WI38 (cell line): ENCODE measurements around the gene PFKL.

ENCODE experiments used
- H3K4me3 ChIP-seq: 2 replicates; pipeline ENCODE4 v1.5.1; 2011; ENCODE audit warnings: low read depth, mild to moderate bottlenecking, control low read depth, low read length
- TF ChIP-seq, protein P1 (sequence below): IDR thresholded peaks from 2 replicates; pipeline ENCODE4 v1.5.1; 2012; ENCODE audit warnings: low read depth, mild to moderate bottlenecking, control low read depth, low read length

PFKL gene

DNA sequence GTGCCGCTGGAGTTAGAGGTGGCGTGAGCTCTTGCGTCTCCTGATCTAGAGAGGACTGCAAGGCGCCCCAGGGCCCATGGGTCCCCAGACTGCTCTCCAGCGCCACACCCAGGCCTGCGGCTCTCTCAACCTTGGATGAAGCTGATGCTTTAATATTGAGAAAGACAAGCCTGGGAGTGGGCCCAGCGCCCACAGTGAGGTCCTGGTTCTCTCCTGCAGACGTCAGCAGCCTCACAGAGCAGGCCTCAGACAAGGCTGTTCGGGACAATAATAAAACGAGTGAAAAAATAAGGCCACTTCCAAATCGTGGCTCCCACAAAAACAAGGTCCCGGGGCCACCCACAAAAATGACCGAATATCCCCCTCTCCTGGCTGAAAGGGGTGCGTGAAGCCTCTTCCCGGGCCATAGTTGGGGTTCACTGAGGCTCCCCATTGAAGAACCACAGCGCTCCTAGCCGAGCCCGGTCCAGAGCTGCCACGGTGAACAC is 32.2 kb upstream of the PFKL start:
- TF ChIP-seq, protein P1, sequence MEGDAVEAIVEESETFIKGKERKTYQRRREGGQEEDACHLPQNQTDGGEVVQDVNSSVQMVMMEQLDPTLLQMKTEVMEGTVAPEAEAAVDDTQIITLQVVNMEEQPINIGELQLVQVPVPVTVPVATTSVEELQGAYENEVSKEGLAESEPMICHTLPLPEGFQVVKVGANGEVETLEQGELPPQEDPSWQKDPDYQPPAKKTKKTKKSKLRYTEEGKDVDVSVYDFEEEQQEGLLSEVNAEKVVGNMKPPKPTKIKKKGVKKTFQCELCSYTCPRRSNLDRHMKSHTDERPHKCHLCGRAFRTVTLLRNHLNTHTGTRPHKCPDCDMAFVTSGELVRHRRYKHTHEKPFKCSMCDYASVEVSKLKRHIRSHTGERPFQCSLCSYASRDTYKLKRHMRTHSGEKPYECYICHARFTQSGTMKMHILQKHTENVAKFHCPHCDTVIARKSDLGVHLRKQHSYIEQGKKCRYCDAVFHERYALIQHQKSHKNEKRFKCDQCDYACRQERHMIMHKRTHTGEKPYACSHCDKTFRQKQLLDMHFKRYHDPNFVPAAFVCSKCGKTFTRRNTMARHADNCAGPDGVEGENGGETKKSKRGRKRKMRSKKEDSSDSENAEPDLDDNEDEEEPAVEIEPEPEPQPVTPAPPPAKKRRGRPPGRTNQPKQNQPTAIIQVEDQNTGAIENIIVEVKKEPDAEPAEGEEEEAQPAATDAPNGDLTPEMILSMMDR = no peak
- H3K4me3 ChIP-seq = no peak overlapping the region

DNA sequence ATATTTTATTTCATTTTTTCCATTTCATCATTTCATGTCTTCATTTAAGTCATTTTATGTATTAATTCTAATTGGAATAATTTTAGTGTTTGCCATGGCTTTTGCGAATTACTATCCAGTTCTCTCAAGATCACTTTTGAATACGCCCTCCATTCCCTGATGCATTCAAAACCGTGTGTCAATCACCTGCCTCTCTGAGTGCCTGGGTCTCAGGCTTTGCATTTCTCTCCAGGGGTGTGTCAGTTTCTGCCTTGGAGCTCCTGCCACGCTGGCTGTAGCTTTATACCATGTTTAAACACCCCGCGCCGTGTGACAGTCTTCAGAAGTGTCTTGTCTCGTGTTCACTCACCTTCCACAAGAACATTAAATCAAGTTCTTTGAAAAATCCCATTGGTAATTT is 30.8 kb upstream of the PFKL start:
- no peak overlapping the region for H3K4me3 ChIP-seq
- TF ChIP-seq, protein P1 = no peak

DNA sequence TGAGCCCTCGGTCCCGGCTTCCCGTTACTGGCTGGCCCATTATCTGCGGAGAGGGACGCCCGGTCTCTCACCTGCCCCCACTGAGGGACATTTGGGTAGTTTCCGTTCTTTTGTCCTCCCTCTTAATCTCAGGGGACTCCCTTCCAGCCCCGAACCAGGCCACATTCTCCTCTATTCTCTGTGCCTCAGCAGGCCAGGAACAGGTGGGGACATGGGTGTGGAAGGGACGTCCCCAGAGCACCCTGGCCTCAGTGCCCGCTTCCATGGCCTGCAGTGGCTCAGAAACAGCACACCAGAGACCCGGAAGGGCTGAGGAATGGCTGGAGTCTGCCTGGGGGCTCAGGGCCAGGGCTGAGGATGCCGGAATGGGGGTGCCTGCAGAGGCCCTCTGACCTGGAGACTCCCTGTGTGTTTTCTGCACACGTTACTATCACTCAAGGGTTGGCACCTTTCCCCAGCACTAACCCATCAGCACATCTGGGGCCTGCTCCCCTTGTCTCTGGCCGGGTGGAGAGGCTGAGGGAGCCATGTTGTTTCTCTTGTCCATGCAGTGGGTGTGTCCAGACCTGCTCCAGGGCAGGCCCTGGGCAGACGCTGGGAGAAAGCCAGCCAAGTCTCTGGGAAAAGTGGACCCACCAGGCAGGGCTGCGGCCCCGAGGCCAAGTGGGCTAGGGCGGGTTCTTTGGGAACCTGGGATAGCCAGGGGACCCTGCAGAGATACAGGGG is 28.1 kb upstream of the PFKL start:
- no peak overlapping the region for H3K4me3 ChIP-seq
- TF ChIP-seq, protein P1 = no peak

DNA sequence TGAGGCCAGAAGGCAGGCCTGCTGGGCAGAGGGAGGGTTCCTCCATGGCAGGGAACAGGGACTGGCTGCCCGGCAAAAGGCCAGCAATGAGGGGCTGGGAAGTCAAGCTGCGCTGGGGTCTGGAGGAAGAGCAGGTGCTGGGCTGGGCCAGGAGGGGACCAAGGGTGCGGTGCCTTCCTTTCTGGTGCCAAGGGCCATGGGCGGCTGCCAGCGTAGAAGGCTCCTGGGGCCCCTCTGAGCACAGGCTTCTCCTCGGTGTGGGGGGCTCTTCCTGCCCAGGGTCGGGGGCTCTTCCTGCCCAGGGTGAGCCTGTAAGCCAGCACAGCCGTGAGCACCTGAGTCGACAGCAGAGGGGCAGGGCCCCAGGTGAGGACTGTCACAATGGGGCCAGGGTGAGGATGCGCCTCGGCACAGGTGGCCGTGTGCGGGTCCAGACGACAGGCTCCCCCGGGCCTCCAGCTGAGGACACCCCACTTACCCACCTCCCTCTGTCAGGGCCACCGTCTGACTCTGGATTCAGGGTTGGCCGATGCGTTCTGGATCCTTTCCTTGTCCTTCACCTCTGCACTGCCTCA is 27.5 kb upstream of the PFKL start:
- no peak overlapping the region for H3K4me3 ChIP-seq
- TF ChIP-seq, protein P1 = no peak

DNA sequence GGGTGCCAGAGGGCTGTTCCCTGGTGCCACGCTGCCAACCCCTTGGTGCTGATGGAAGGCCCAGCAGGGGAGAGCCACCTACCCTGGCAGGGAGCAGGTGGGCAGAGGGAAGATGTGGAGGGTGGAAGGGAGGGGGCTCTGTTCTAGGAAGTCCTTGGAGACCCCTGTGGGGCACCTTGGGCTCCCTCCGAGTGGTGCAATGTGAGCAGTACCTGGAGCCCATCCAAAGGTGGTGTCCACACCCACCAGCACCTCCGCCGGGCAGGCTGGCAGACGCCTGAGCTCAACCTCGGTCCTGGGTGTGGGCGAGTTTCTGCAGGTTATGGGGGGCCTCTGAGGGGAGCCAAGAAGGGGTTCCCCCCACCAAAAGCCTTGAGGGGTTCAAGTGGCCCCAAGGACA is 26.8 kb upstream of the PFKL start:
- no peak overlapping the region for H3K4me3 ChIP-seq
- TF ChIP-seq, protein P1 = no peak

DNA sequence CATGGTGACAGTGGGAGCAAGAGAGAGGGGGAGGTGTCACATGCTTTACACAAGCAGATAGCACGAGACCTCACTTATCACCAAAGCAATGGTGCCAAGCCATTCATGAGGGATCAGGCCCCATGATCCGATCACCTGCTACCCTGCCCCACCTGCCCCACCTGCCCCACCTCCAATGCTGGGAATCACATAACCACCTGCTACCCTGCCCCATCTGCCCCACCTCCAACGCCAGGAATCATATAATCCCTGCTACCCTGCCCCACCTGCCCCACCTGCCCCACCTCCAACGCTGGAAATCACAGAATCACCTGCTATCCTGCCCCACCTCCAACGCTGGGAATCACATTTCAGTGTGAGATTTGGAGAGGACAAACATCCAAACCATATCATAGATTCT is 24.8 kb upstream of the PFKL start:
- TF ChIP-seq, protein P1 = no peak
- H3K4me3 ChIP-seq = no peak overlapping the region
